ENCODE data around the gene SSU72.

GRCh38 chr1:1550591-1551432 lies 23.9 kb downstream of the SSU72 start:
- TF ChIP-seq, protein P1, sequence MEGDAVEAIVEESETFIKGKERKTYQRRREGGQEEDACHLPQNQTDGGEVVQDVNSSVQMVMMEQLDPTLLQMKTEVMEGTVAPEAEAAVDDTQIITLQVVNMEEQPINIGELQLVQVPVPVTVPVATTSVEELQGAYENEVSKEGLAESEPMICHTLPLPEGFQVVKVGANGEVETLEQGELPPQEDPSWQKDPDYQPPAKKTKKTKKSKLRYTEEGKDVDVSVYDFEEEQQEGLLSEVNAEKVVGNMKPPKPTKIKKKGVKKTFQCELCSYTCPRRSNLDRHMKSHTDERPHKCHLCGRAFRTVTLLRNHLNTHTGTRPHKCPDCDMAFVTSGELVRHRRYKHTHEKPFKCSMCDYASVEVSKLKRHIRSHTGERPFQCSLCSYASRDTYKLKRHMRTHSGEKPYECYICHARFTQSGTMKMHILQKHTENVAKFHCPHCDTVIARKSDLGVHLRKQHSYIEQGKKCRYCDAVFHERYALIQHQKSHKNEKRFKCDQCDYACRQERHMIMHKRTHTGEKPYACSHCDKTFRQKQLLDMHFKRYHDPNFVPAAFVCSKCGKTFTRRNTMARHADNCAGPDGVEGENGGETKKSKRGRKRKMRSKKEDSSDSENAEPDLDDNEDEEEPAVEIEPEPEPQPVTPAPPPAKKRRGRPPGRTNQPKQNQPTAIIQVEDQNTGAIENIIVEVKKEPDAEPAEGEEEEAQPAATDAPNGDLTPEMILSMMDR (conservative IDR thresholded peaks at IDR 0.05 in 1 of 2, IDR thresholded peaks at IDR 0.05 in 1 of 2; ENCODE audit: low read depth in 1 of 2, low read length in 2 of 2) = peak; percentile 58 to 63
- no peak for TF ChIP-seq EZH2 (IDR thresholded peaks at IDR 0.05; ENCODE audit: low read length, missing control alignments)

All from fibroblast of lung (primary cell).